NB4 (cell line): ENCODE data around the gene COPB2.

ENCODE experiments used
- CTCF ChIP-seq: IDR thresholded peaks from one replicate; pipeline ENCODE4 v1.5.1; 2012; ENCODE audit warnings: low read depth, low read length
- POLR2A ChIP-seq: IDR thresholded peaks from 2 replicates; pipeline ENCODE4 v1.6.1; 2011; ENCODE audit warnings: mild to moderate bottlenecking; ENCODE audit not compliant: insufficient read length; ENCODE audit errors: extremely low read depth

- TF ChIP-seq CTCF (no peak), POLR2A (no peak)
Measured at GRCh38 chr3:139312959-139313358, 76.5 kb downstream of the COPB2 start.
